Neural cell (in vitro differentiated cells): ENCODE measurements around the gene AGR2. TPM values are rescaled to one million over a fixed set of nuclear protein-coding genes. Genes with fewer than 3 reads are reported as not detected.

Experiments used
- H2AFZ ChIP-seq: fragments of 200-600, 300-800 bp; sonication (generic), shearing (Covaris generic); 2 replicates; pipeline ENCODE4 v1.6.0; 2014; ENCODE audit warnings: low read depth, mild to moderate bottlenecking, antibody characterized with exemption, low read length, moderate library complexity
- H3F3A ChIP-seq: fragments of 200-600 bp; shearing (Covaris generic); 2 replicates; pipeline ENCODE4 v1.6.1; 2016; ENCODE audit warnings: mild to moderate bottlenecking, moderate library complexity, mixed read lengths, antibody characterized with exemption, low read length; ENCODE audit not compliant: insufficient read depth, poor library complexity, severe bottlenecking
- H3K27ac ChIP-seq: fragments of 200-600, 300-800 bp; sonication (generic), shearing (Covaris generic); 2 replicates; pipeline ENCODE4 v1.5.1; 2014; ENCODE audit warnings: mild to moderate bottlenecking, low read length, moderate library complexity
- H3K27me3 ChIP-seq: fragments of 300-800, 200-600 bp; sonication (generic), shearing (Covaris generic); 2 replicates; pipeline ENCODE4 v1.6.0; 2014; ENCODE audit warnings: mild to moderate bottlenecking, low read depth, low read length, moderate library complexity; ENCODE audit not compliant: insufficient read depth
- H3K36me3 ChIP-seq: fragments of 300-800, 200-600 bp; sonication (generic), shearing (Covaris generic); 2 replicates; pipeline ENCODE4 v1.5.1; 2014; ENCODE audit warnings: mild to moderate bottlenecking, antibody characterized with exemption, low read length, moderate library complexity; ENCODE audit not compliant: insufficient read depth
- H3K4me2 ChIP-seq: fragments of 300-800, 200-600 bp; sonication (generic), shearing (Covaris generic); 2 replicates; pipeline ENCODE4 v1.6.0; 2014; ENCODE audit warnings: mild to moderate bottlenecking, low read length
- H3K4me3 ChIP-seq: fragments of 300-800, 200-600 bp; sonication (generic), shearing (Covaris generic); 2 replicates; pipeline ENCODE4 v1.5.1; 2014; ENCODE audit warnings: mild to moderate bottlenecking, low read length, moderate library complexity
- H3K79me2 ChIP-seq: fragments of 200-600 bp; shearing (Covaris generic); replicated peaks from 2 replicates; pipeline ENCODE4 v1.6.0; 2014; ENCODE audit warnings: mild to moderate bottlenecking, low read length, moderate library complexity; ENCODE audit not compliant: insufficient read depth
- H3K9ac ChIP-seq: fragments of 300-800, 200-600 bp; sonication (generic), shearing (Covaris generic); 2 replicates; pipeline ENCODE4 v1.6.1; 2016; ENCODE audit warnings: mild to moderate bottlenecking, low read length, mixed read lengths
- H3K9me2 ChIP-seq: fragments of 200-600 bp; shearing (Covaris generic); 2 replicates; pipeline ENCODE4 v1.6.1; 2016; ENCODE audit warnings: mild to moderate bottlenecking, low read length, mixed read lengths; ENCODE audit not compliant: insufficient read depth
- H3K9me3 ChIP-seq: fragments of 200-600, 300-800 bp; sonication (generic), shearing (Covaris generic); 2 replicates; pipeline ENCODE4 v1.6.1; 2016; ENCODE audit warnings: mild to moderate bottlenecking, mixed run types, low read length, moderate library complexity, mixed read lengths
- H4K20me1 ChIP-seq: fragments of 200-600 bp; shearing (Covaris generic); 2 replicates; pipeline ENCODE4 v1.6.1; 2016; ENCODE audit warnings: mild to moderate bottlenecking, mixed run types; ENCODE audit not compliant: insufficient read depth
- EP300 ChIP-seq: fragments of 450-650 bp; conservative IDR thresholded peaks from 2 replicates; pipeline ENCODE4 v1.6.1; 2014; ENCODE audit warnings: antibody characterized with exemption, mild to moderate bottlenecking, moderate library complexity; ENCODE audit not compliant: poor library complexity, severe bottlenecking
- EZH2 ChIP-seq: fragments of 200-600, 300-800 bp; shearing (Covaris generic), sonication (generic); IDR thresholded peaks from 2 replicates; pipeline ENCODE4 v1.6.1; 2014; ENCODE audit warnings: antibody characterized with exemption, low read length, borderline replicate concordance, mild to moderate bottlenecking; ENCODE audit not compliant: insufficient read depth, poor library complexity, severe bottlenecking
- MXI1 ChIP-seq: fragments of 450-650 bp; conservative IDR thresholded peaks from 2 replicates; pipeline ENCODE4 v1.6.1; 2014; ENCODE audit warnings: antibody characterized with exemption, mild to moderate bottlenecking; ENCODE audit not compliant: poor library complexity, severe bottlenecking
- POLR2AphosphoS5 ChIP-seq: IDR thresholded peaks from 2 replicates; pipeline ENCODE4 v1.6.1; 2012
- RAD21 ChIP-seq: fragments of 450-650 bp; conservative IDR thresholded peaks from 2 replicates; pipeline ENCODE4 v1.6.1; 2014; ENCODE audit warnings: antibody characterized with exemption, mild to moderate bottlenecking, moderate library complexity
- SMC3 ChIP-seq: fragments of 450-650 bp; conservative IDR thresholded peaks from 2 replicates; pipeline ENCODE4 v1.6.1; 2014; ENCODE audit warnings: antibody characterized with exemption, mild to moderate bottlenecking, moderate library complexity; ENCODE audit not compliant: poor library complexity
- TAF1 ChIP-seq: IDR thresholded peaks from 2 replicates; pipeline ENCODE4 v1.6.1; 2012; ENCODE audit warnings: low read depth
- polyA plus RNA-seq: library from polyadenylated mRNA; depleted of rRNA; stranded (reverse); fragments of >200 nt; gene quantifications from 2 replicates; pipeline ENCODE4 v1.2.3, GENCODE V29; 2014
- TF ChIP-seq, protein P1 (sequence below): IDR thresholded peaks from 2 replicates; pipeline ENCODE4 v1.6.1; 2012; ENCODE audit warnings: borderline replicate concordance
- TF ChIP-seq, protein P2 (sequence below): fragments of 450-650 bp; IDR thresholded peaks from 2 replicates; pipeline ENCODE4 v1.5.1; 2014; ENCODE audit warnings: antibody characterized with exemption, mild to moderate bottlenecking, moderate library complexity; ENCODE audit not compliant: poor library complexity, severe bottlenecking

AGR2 gene
- polyA plus RNA-seq, 1 donor from 2014 or later = not detected

DNA sequence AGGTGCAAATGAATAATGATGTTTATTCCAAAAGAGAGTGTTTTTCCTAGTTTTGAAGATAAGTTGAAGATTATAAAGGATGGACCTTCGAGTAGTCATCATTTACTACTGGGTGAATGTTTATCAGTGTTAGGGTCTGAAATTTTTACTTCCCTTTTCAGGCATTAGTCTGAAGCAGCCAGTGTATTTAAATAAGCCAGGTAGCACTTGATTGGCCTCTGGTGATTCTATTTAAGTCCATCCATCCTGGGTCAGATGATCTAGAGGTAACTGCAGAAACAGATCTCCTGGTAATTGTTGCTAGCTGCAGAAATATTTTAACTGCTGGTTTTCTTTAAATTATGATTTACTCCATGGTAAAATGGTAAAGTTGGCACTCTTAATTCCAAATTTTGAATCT, 34.1 kb upstream of the AGR2 start:
- no peak overlapping the region for H3K27ac ChIP-seq
- no peaks in the 10 kb centered on the region for H3K9me3 ChIP-seq
- no peaks in the 10 kb centered on the region for H4K20me1 ChIP-seq
- no peak overlapping the region for H2AFZ ChIP-seq
- H3F3A ChIP-seq = no peaks in the 10 kb centered on the region
- H3K27me3 ChIP-seq = no peaks in the 10 kb centered on the region
- H3K4me3 ChIP-seq = no peak overlapping the region
- H3K9me2 ChIP-seq = no peaks in the 10 kb centered on the region
- no peak overlapping the region for H3K4me2 ChIP-seq
- no peak for TF ChIP-seq POLR2AphosphoS5
- TF ChIP-seq TAF1 = no peak
- TF ChIP-seq, protein P1, sequence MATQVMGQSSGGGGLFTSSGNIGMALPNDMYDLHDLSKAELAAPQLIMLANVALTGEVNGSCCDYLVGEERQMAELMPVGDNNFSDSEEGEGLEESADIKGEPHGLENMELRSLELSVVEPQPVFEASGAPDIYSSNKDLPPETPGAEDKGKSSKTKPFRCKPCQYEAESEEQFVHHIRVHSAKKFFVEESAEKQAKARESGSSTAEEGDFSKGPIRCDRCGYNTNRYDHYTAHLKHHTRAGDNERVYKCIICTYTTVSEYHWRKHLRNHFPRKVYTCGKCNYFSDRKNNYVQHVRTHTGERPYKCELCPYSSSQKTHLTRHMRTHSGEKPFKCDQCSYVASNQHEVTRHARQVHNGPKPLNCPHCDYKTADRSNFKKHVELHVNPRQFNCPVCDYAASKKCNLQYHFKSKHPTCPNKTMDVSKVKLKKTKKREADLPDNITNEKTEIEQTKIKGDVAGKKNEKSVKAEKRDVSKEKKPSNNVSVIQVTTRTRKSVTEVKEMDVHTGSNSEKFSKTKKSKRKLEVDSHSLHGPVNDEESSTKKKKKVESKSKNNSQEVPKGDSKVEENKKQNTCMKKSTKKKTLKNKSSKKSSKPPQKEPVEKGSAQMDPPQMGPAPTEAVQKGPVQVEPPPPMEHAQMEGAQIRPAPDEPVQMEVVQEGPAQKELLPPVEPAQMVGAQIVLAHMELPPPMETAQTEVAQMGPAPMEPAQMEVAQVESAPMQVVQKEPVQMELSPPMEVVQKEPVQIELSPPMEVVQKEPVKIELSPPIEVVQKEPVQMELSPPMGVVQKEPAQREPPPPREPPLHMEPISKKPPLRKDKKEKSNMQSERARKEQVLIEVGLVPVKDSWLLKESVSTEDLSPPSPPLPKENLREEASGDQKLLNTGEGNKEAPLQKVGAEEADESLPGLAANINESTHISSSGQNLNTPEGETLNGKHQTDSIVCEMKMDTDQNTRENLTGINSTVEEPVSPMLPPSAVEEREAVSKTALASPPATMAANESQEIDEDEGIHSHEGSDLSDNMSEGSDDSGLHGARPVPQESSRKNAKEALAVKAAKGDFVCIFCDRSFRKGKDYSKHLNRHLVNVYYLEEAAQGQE = no peak
- TF ChIP-seq EZH2 = no peak
- no peak for TF ChIP-seq SMC3
- no peak for TF ChIP-seq RAD21
- TF ChIP-seq MXI1 = no peak
- TF ChIP-seq, protein P2, sequence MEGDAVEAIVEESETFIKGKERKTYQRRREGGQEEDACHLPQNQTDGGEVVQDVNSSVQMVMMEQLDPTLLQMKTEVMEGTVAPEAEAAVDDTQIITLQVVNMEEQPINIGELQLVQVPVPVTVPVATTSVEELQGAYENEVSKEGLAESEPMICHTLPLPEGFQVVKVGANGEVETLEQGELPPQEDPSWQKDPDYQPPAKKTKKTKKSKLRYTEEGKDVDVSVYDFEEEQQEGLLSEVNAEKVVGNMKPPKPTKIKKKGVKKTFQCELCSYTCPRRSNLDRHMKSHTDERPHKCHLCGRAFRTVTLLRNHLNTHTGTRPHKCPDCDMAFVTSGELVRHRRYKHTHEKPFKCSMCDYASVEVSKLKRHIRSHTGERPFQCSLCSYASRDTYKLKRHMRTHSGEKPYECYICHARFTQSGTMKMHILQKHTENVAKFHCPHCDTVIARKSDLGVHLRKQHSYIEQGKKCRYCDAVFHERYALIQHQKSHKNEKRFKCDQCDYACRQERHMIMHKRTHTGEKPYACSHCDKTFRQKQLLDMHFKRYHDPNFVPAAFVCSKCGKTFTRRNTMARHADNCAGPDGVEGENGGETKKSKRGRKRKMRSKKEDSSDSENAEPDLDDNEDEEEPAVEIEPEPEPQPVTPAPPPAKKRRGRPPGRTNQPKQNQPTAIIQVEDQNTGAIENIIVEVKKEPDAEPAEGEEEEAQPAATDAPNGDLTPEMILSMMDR = no peak
- no peak for TF ChIP-seq EP300
- H3K9ac ChIP-seq = no peak overlapping the region
- no peaks in the 10 kb centered on the region for H3K36me3 ChIP-seq
- H3K79me2 ChIP-seq = no peaks in the 10 kb centered on the region

DNA sequence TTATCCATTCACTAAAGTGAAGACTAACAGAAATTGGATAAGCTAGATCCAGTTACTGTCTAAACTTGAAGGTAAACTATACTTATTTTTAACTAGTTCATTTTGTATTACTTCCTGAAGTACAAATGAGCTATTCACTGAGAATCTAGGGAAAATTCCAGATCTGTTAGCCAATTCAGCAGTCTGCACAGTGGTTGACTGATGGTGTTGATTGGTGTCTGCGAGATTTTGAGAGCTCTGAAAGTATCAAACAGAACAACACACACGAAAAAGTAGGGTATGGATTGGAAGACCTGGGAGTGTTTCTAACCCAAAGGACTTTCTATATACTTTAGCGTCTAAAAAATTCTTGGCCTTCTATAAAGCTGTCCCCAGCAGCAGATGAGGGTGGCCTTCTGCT, 33.6 kb upstream of the AGR2 start:
- no peaks in the 10 kb centered on the region for H4K20me1 ChIP-seq
- no peak overlapping the region for H3K27ac ChIP-seq
- no peak overlapping the region for H3K4me2 ChIP-seq
- no peaks in the 10 kb centered on the region for H3K36me3 ChIP-seq
- no peak overlapping the region for H3K9ac ChIP-seq
- no peaks in the 10 kb centered on the region for H3K9me2 ChIP-seq
- no peaks in the 10 kb centered on the region for H3K27me3 ChIP-seq
- TF ChIP-seq, protein P1 = no peak
- TF ChIP-seq EP300 (no peak), TAF1 (no peak), SMC3 (no peak), RAD21 (no peak), EZH2 (no peak)
- TF ChIP-seq, protein P2 = no peak
- H3K9me3 ChIP-seq = no peaks in the 10 kb centered on the region
- H3K4me3 ChIP-seq = no peak overlapping the region
- no peaks in the 10 kb centered on the region for H3F3A ChIP-seq
- no peaks in the 10 kb centered on the region for H3K79me2 ChIP-seq
- H2AFZ ChIP-seq = no peak overlapping the region
